GM18858 (cell line): ENCODE data around the gene KCNE3.
"Not testable (repeated sequence)": the region's sequence is repeated elsewhere in the genome, so short reads cannot be mapped to it uniquely, and the experiment has no call there.

ENCODE experiments used
- ATAC-seq: cut with Tn5 transposase; IDR thresholded peaks from one replicate; pipeline ENCODE4 v1.9.1; 2021; ENCODE audit not compliant: unreplicated experiment

Gene KCNE3

GRCh38 chr11:74443071-74443864, 24.1 kb downstream of the KCNE3 start:
- no peak for ATAC-seq

- no peak for ATAC-seq
Measured at GRCh38 chr11:74442636-74443035, 24.7 kb downstream of the KCNE3 start.

- no peak for ATAC-seq
Measured at GRCh38 chr11:74438681-74439080, 28.7 kb downstream of the KCNE3 start.

- no peak for ATAC-seq
Measured at GRCh38 chr11:74437441-74438042, 29.8 kb downstream of the KCNE3 start.

DNA sequence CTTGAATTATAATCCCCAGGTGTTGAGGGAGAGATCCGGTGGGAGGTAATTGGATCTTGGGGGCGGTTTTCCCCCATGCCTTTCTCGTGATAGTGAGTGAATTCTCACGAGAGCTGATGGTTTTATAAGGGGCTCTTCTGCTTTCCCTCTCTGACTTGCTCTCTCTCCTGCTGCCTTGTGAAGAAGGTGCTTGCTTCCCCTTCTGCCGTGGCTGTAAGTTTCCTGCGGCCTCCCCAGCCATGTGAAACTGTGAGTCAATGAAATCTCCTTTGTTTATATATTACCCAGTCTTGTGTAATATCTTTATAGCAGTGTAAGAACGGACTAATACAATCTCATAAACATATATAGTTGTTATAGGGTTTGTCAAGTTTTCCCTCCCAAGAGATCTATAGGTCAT, 32.8 kb downstream of the KCNE3 start:
- no peak for ATAC-seq

DNA sequence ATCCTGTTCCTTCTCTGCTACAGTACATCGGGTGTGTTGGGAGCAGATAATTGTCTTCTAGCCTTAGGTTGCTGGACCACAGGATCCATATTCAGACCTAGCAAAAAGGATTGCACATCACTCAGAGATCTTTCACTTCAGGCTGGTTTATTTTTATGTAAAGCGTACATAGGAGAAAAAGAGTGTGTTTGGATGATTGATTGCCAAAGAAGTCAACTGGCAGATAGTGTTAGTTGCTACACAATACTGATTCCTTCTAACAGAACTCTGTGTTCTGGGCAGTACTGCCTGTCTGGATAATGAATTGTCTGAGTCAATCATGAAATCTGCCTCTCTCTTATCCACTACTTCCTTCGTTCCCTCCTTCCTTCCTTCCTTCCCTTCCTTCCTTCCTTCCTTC, 38.1 kb downstream of the KCNE3 start:
- no peak for ATAC-seq

DNA sequence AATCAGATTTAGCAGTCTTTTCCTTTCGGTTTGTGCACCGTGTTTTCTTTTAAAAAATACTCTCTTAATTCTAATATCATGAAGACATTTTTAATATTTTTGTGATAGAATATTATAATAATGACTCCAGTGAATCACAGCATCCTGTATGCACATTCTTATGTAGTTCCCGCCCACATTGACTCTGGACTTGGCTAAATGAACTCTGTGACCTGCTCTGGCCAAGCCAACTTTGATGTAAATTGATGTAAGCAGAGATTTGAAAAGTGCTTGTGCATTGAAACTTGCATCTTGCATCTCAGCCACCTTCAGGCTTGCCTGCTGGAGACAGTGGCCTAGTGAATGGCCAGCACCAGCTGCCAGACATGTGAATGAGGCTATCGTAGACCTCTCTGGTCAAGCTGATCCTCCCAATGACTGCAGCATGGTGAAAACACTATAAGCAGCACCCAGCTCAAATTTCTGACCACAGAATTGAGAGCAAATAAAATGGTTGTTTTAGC, 39.9 kb downstream of the KCNE3 start:
- no peak for ATAC-seq

DNA sequence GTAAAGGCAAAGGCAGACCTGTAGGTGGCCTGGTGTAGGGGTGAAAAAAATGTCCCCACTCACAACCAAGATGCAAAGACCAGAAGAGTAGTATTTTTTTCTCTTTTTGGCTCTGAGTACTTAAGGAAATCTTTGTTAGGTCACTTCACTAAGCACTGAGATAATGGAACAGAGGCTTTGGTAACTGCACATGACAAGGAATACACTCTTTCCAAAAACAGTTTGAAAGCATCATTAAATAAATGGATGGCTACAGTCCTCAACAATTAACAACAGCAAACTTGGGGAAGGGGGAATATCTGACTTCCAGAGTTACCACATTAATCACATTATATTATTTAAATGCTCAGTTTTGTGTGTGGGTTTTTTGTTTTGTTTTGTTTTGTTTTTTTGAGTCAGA, 42.2 kb downstream of the KCNE3 start:
- no peak for ATAC-seq

GRCh38 chr11:74418509-74418895, 48.8 kb downstream of the KCNE3 start:
- no peak for ATAC-seq

GRCh38 chr11:74417860-74418508, 49.4 kb downstream of the KCNE3 start:
- ATAC-seq: no peak

- ATAC-seq: no peak
Measured at GRCh38 chr11:74417379-74417804, 50.0 kb downstream of the KCNE3 start.

DNA sequence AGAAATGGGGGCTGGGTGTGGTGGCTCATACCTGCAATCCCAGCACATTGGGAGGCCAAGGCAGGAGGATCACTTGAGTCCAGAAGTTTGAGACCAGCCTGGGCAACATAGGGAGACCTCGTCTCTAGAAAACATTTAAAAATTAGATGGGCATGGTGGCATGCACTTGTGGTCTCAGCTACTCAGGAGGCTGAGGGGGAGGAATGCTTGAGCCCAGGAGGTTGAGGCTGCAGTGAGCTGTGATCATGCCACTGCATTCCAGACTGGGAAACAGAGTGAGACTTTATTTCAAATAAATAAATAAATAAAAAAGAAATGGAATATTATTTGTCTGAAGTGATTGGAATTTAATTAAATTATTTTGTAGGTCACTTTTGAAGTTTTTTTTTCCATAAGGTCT, 50.4 kb downstream of the KCNE3 start:
- ATAC-seq: not testable (repeated sequence)

GRCh38 chr11:74412733-74413359, 54.5 kb downstream of the KCNE3 start:
- no peak for ATAC-seq

- ATAC-seq: no peak
Measured at GRCh38 chr11:74412321-74412720, 55.0 kb downstream of the KCNE3 start.

GRCh38 chr11:74409633-74410032, 57.7 kb downstream of the KCNE3 start:
- ATAC-seq: no peak
